H1 (cell line): Measurements from ENCODE around the gene TMEM235. TPM values are rescaled to one million over a fixed set of nuclear protein-coding genes. Genes with fewer than 3 reads are reported as not detected.

Experiments
- CTCF ChIA-PET: fragments of 300-600 bp; sonication (Branson Sonifier 250); formaldehyde crosslinking; loops from one replicate; lab custom pipeline; 2021; ENCODE audit not compliant: partially characterized antibody; lab: Charles Lee
- POLR2A ChIA-PET: fragments of 300-600 bp; sonication (Branson Sonifier 250); formaldehyde crosslinking; loops from one replicate; lab custom pipeline; 2021; ENCODE audit warnings: inconsistent platforms; ENCODE audit not compliant: partially characterized antibody; lab: Charles Lee
- DNase-seq, 2 experiments: peaks; one replicate each; pipeline versions ENCODE4 v3.0.0 to v3.0.0-alpha.2; 2010 to 2022; ENCODE audit warnings: low spot score in 2 of 2, low read depth in 1 of 2, mixed read lengths in 1 of 2
- FAIRE-seq: peaks from 2 replicates; lab custom pipeline; 2011; peaks lifted over from hg19 to GRCh38; lab: Jason Lieb, UNC
- H2AFZ ChIP-seq: 2 replicates; pipeline ENCODE4 v1.8.1; 2012; ENCODE audit warnings: low read length, inconsistent platforms
- H2AK5ac ChIP-seq: 2 replicates; pipeline ENCODE4 v1.6.1; 2013; ENCODE audit warnings: low read depth, low read length
- H2BK120ac ChIP-seq: replicated peaks from 2 replicates; pipeline ENCODE3; 2013; ENCODE audit warnings: low read depth, low read length, inconsistent platforms
- H2BK12ac ChIP-seq: 2 replicates; pipeline ENCODE4 v1.6.1; 2013; ENCODE audit warnings: low read depth, low read length
- H2BK15ac ChIP-seq: 2 replicates; pipeline ENCODE4 v1.6.1; 2013; ENCODE audit warnings: low read length
- H2BK20ac ChIP-seq: 2 replicates; pipeline ENCODE4 v1.6.1; 2013; ENCODE audit warnings: low read length
- H2BK5ac ChIP-seq: 2 replicates; pipeline ENCODE4 v1.6.1; 2013; ENCODE audit warnings: low read depth, low read length
- H3K14ac ChIP-seq: 2 replicates; pipeline ENCODE4 v1.6.1; 2013; ENCODE audit warnings: inconsistent platforms; ENCODE audit not compliant: insufficient read length
- H3K18ac ChIP-seq: 2 replicates; pipeline ENCODE4 v1.6.1; 2013; ENCODE audit warnings: low read length; ENCODE audit errors: extremely low read depth
- H3K23ac ChIP-seq: 2 replicates; pipeline ENCODE4 v1.6.1; 2013; ENCODE audit warnings: inconsistent platforms; ENCODE audit not compliant: insufficient read length
- H3K23me2 ChIP-seq: 2 replicates; pipeline ENCODE4 v1.6.1; 2013; ENCODE audit warnings: low read depth, low read length
- H3K27ac ChIP-seq: 2 replicates; pipeline ENCODE4 v1.6.1; 2011; ENCODE audit warnings: low read depth, low read length, inconsistent platforms
- H3K27me3 ChIP-seq, 4 experiments: replicated peaks in 1 of 4; 1 replicate in 1 of 4; 2 replicates in 3 of 4; pipeline versions ENCODE4 v1.6.1 to v1.8.1; 2011 to 2013; ENCODE audit warnings: low read length in 3 of 4, mild to moderate bottlenecking in 3 of 4, inconsistent platforms in 2 of 4, mixed read lengths in 2 of 4, moderate library complexity in 1 of 4; ENCODE audit not compliant: control insufficient read depth in 3 of 4, insufficient read depth in 3 of 4; ENCODE audit errors: extremely low read depth in 1 of 4
- H3K36me3 ChIP-seq, 4 experiments: 2 replicates each; pipeline versions ENCODE4 v1.6.1 to v1.8.1; 2011 to 2013; ENCODE audit warnings: mild to moderate bottlenecking in 4 of 4, low read length in 3 of 4, moderate library complexity in 2 of 4, control low read depth in 1 of 4, inconsistent platforms in 1 of 4; ENCODE audit not compliant: insufficient read depth in 4 of 4, control insufficient read depth in 2 of 4
- H3K4ac ChIP-seq: replicated peaks from 2 replicates; pipeline ENCODE3; 2013; ENCODE audit warnings: low read length, low read depth, mixed read lengths, inconsistent platforms; ENCODE audit not compliant: insufficient read length
- H3K4me1 ChIP-seq, 4 experiments: replicated peaks in 1 of 4; 1 replicate in 1 of 4; 2 replicates in 3 of 4; pipeline versions ENCODE4 v1.6.1 to v1.8.1; 2011 to 2013; ENCODE audit warnings: low read length in 3 of 4, inconsistent platforms in 2 of 4, mixed read lengths in 1 of 4; ENCODE audit not compliant: insufficient read depth in 4 of 4, control insufficient read depth in 3 of 4
- H3K4me2 ChIP-seq, 2 experiments: 2 replicates each; pipeline versions ENCODE4 v1.6.1 to v1.8.1; 2011 to 2013; ENCODE audit warnings: low read depth in 2 of 2, low read length in 2 of 2, control low read depth in 1 of 2, inconsistent platforms in 1 of 2, mild to moderate bottlenecking in 1 of 2; ENCODE audit not compliant: insufficient read depth in 1 of 2
- H3K4me3 ChIP-seq, 4 experiments: fragments of 200-600, 300-600 bp in 1 of 4; sonication (generic), shearing (Covaris generic), sonication (Bioruptor Twin) in 1 of 4; 2 replicates each; pipeline versions ENCODE4 v1.5.1 to v1.8.1; 2011 to 2016; ENCODE audit warnings: low read length in 4 of 4, low read depth in 3 of 4, control low read depth in 2 of 4, inconsistent platforms in 2 of 4, mild to moderate bottlenecking in 2 of 4, mixed read lengths in 1 of 4, moderate library complexity in 1 of 4; ENCODE audit not compliant: insufficient read depth in 2 of 4; ENCODE audit errors: extremely low read depth in 1 of 4
- H3K56ac ChIP-seq: replicated peaks from 2 replicates; pipeline ENCODE3; 2013; ENCODE audit warnings: low read depth, mild to moderate bottlenecking, mixed read lengths, low read length, inconsistent platforms; ENCODE audit not compliant: insufficient read length
- H3K79me1 ChIP-seq: 2 replicates; pipeline ENCODE4 v1.6.1; 2013; ENCODE audit warnings: low read depth, low read length, control low read depth
- H3K79me2 ChIP-seq, 2 experiments: 2 replicates each; pipeline versions ENCODE4 v1.6.1 to v1.8.1; 2012 to 2013; ENCODE audit warnings: low read length in 2 of 2, mild to moderate bottlenecking in 2 of 2, inconsistent platforms in 1 of 2; ENCODE audit not compliant: insufficient read depth in 2 of 2, control insufficient read depth in 1 of 2
- H3K9ac ChIP-seq, 4 experiments: replicated peaks in 1 of 4; 1 replicate in 1 of 4; 2 replicates in 3 of 4; pipeline versions ENCODE4 v1.6.1 to v1.8.1; 2011 to 2013; ENCODE audit warnings: low read depth in 3 of 4, low read length in 3 of 4, control low read depth in 2 of 4, mild to moderate bottlenecking in 2 of 4, moderate library complexity in 2 of 4, inconsistent platforms in 1 of 4; ENCODE audit errors: extremely low read depth in 1 of 4
- H3K9me3 ChIP-seq, 2 experiments: 2 replicates each; pipeline versions ENCODE4 v1.6.1 to v1.8.1; 2012 to 2013; ENCODE audit warnings: mild to moderate bottlenecking in 2 of 2, moderate library complexity in 2 of 2, control low read depth in 1 of 2, inconsistent platforms in 1 of 2, low read depth in 1 of 2, low read length in 1 of 2, mixed read lengths in 1 of 2; ENCODE audit not compliant: insufficient read depth in 2 of 2
- H4K20me1 ChIP-seq, 2 experiments: replicated peaks in 1 of 2; 2 replicates each; pipeline versions ENCODE3 to v1.8.1; 2011 to 2013; ENCODE audit warnings: inconsistent platforms in 2 of 2, low read length in 2 of 2, mild to moderate bottlenecking in 1 of 2; ENCODE audit not compliant: insufficient read depth in 2 of 2, control insufficient read depth in 1 of 2
- H4K5ac ChIP-seq: 2 replicates; pipeline ENCODE4 v1.6.1; 2013; ENCODE audit warnings: low read length, low read depth, mixed read lengths, inconsistent platforms; ENCODE audit not compliant: insufficient read length
- H4K8ac ChIP-seq: 2 replicates; pipeline ENCODE4 v1.8.0; 2013; ENCODE audit warnings: mild to moderate bottlenecking, moderate library complexity, low read length, inconsistent platforms; ENCODE audit not compliant: insufficient read depth; ENCODE audit errors: extremely low read depth
- H4K91ac ChIP-seq: replicated peaks from 2 replicates; pipeline ENCODE3; 2013; ENCODE audit warnings: low read length, mixed read lengths, inconsistent platforms; ENCODE audit not compliant: insufficient read length
- BACH1 ChIP-seq: IDR thresholded peaks from 2 replicates; pipeline ENCODE4 v1.6.1; 2012; ENCODE audit warnings: low read length, improper control_type of control experiment
- CBX5 ChIP-seq: fragments of 300-800, 300-1000 bp; sonication (generic); IDR thresholded peaks from 2 replicates; pipeline ENCODE4 v1.7.1; 2016; ENCODE audit warnings: antibody characterized with exemption, low read length, low read depth
- CEBPB ChIP-seq: IDR thresholded peaks from 2 replicates; pipeline ENCODE4 v1.6.1; 2012; ENCODE audit warnings: low read depth, low read length
- CTBP2 ChIP-seq: IDR thresholded peaks from 2 replicates; pipeline ENCODE4 v1.7.0; 2011; ENCODE audit warnings: borderline replicate concordance, mild to moderate bottlenecking, moderate library complexity, mixed read lengths, low read length; ENCODE audit not compliant: insufficient read depth, insufficient read length
- FOSL1 ChIP-seq: IDR thresholded peaks from 2 replicates; pipeline ENCODE4 v1.6.1; 2011; ENCODE audit warnings: mild to moderate bottlenecking, low read depth, low read length, moderate library complexity; ENCODE audit not compliant: insufficient read depth
- KDM1A ChIP-seq: fragments of 200-600, 300-600 bp; sonication (generic); IDR thresholded peaks from 2 replicates; pipeline ENCODE4 v1.7.1; 2016; ENCODE audit warnings: mild to moderate bottlenecking, low read length, borderline replicate concordance
- KDM5A ChIP-seq: fragments of 200-600 bp; IDR thresholded peaks from 2 replicates; pipeline ENCODE4 v1.7.1; 2012; ENCODE audit warnings: mild to moderate bottlenecking, low read length, inconsistent platforms, mixed read lengths
- MAX ChIP-seq: IDR thresholded peaks from 2 replicates; pipeline ENCODE4 v1.6.1; 2012; ENCODE audit warnings: inconsistent platforms
- PHF8 ChIP-seq: fragments of 200-600 bp; sonication (generic); conservative IDR thresholded peaks from 2 replicates; pipeline ENCODE4 v1.7.1; 2012; ENCODE audit warnings: low read depth, mild to moderate bottlenecking, inconsistent platforms, low read length, moderate library complexity
- POLR2A ChIP-seq, 2 experiments: IDR thresholded peaks; 1 replicate in 1 of 2; 2 replicates in 1 of 2; pipeline ENCODE4 v1.6.1; 2011; ENCODE audit warnings: low read depth in 2 of 2, low read length in 2 of 2, mild to moderate bottlenecking in 2 of 2; ENCODE audit errors: control extremely low read depth in 1 of 2
- POLR2AphosphoS5 ChIP-seq: IDR thresholded peaks from 2 replicates; pipeline ENCODE4 v1.6.1; 2011; ENCODE audit warnings: low read depth, low read length
- SRF ChIP-seq: IDR thresholded peaks from 2 replicates; pipeline ENCODE4 v1.6.1; 2011; ENCODE audit warnings: mild to moderate bottlenecking, low read depth, low read length, moderate library complexity
- WGBS, 2 experiments: shearing (Covaris generic) in 1 of 2; methylation state at CpG; one replicate each; pipeline versions ENCODE4 v1.1.6 to v1.1.7; 2013 to 2015; ENCODE audit warnings: low lambda C conversion rate in 2 of 2, mixed read lengths in 2 of 2, inconsistent platforms in 1 of 2, low coverage in 1 of 2, missing lambda C conversion rate in 1 of 2; ENCODE audit not compliant: insufficient replicate concordance in 2 of 2, insufficient coverage in 1 of 2, insufficient read length in 1 of 2; ENCODE audit errors: extremely low coverage in 1 of 2, missing lambda C conversion rate in 1 of 2; 5-methylcytosine and 5-hydroxymethylcytosine counted together
- polyA plus RNA-seq, 7 experiments: library from polyadenylated mRNA; depleted of rRNA in 3 of 7; stranded (reverse) in 5 of 7; unstranded in 2 of 7; fragments of >200 nt in 5 of 7; fragments of 200-250 nt in 2 of 7; gene quantifications; 1 replicate in 5 of 7; 2 replicates in 1 of 7; 4 replicates in 1 of 7; pipeline versions ENCODE4 v1.2.1 to v1.2.3, GENCODE V29; 2011 to 2013; ENCODE audit warnings: missing spikeins in 2 of 7, mixed read lengths in 2 of 7
- total RNA-seq: library from RNA; stranded (reverse); fragmentation: NEBNext Ultra II Directional; extraction: Animal tissue kit (Norgen Biotek cat#: 25700); gene quantifications from 2 replicates; pipeline ENCODE4 v1.2.1, GENCODE V29; 2021

TMEM235 gene
- total and polyA plus RNA-seq, 2 of the 8 experiments (the other 6 are each of a cell fraction or from before 2014, with no cell fraction given), result 0.05 to 0.15 TPM

- no peaks in the 10 kb centered on the region for H3K79me2 ChIP-seq
- H2BK20ac ChIP-seq, result 0 out of 2 replicates have a peak overlapping the region, but pooled peaks have one; percentile 72
- H3K79me1 ChIP-seq, result no peaks in the 10 kb centered on the region
- no peaks in the 10 kb centered on the region for H3K27me3 ChIP-seq
- peaks cover 4% of the 10 kb centered on the region; the same call in 1 of the 2 replicates for H3K23me2 ChIP-seq
- H2BK120ac ChIP-seq, result no peak overlapping the region
- H2BK12ac ChIP-seq, result peak overlapping the region; percentile 80; the same call in 1 of the 2 replicates
- peak overlapping the region; percentile 83 for H3K18ac ChIP-seq
- H3K14ac ChIP-seq, result no peak overlapping the region
- 75% methylated on average over 18 of the region's 23 CpGs; no CpG with 5 or more reads in 1 of the 2 experiments for WGBS, 2 experiments
- H4K5ac ChIP-seq, result no peak overlapping the region
- H2BK5ac ChIP-seq, result peak overlapping the region; percentile 56; the same call in 1 of the 2 replicates
- no peaks in the 10 kb centered on the region for H3K9me3 ChIP-seq
- no peaks in the 10 kb centered on the region for H3K36me3 ChIP-seq
- no peak overlapping the region for H3K23ac ChIP-seq
- H2AFZ ChIP-seq, result no peak overlapping the region
- CTCF ChIA-PET, result interaction anchor here (0.7 to 0.8 kb wide), 2 partner anchors 38 to 83 kb away, joined by 3 read pairs; no protein-coding TSS in a partner anchor
- H3K4me1 ChIP-seq, result peaks cover 0 to 25% (median 17%) of the 10 kb centered on the region in 4 experiments; a peak in 6 of 7 replicates
- DNase-seq, result no peak
- FAIRE-seq, result no peak
- H4K8ac ChIP-seq, result no peak overlapping the region
- H3K4me3 ChIP-seq, result no peak overlapping the region
- H2BK15ac ChIP-seq, result peak overlapping the region; percentile 75; the same call in 1 of the 2 replicates
- H3K27ac ChIP-seq, result no peak overlapping the region
- peak overlapping the region; percentile 88 for H4K91ac ChIP-seq
- H4K20me1 ChIP-seq, result peaks cover 0 to 2% of the 10 kb centered on the region in 2 experiments
- H3K4ac ChIP-seq, result peak overlapping the region; percentile 32
- H2AK5ac ChIP-seq, result peak overlapping the region; percentile 70; the same call in 1 of the 2 replicates
- no peak overlapping the region for H3K4me2 ChIP-seq
- H3K56ac ChIP-seq, result no peak overlapping the region
- POLR2A ChIA-PET, result interaction anchor here (1.8 kb wide), 1 partner anchor 11 kb away, joined by 6 read pairs; no protein-coding TSS in a partner anchor
- H3K9ac ChIP-seq, result no peak overlapping the region
- TF ChIP-seq BACH1, result no peak
- no peak for TF ChIP-seq CBX5
- no peak for TF ChIP-seq FOSL1
- TF ChIP-seq KDM5A, result no peak
- no peak for TF ChIP-seq CTBP2
- TF ChIP-seq POLR2AphosphoS5, result no peak
- no peak for TF ChIP-seq PHF8
- TF ChIP-seq SRF, result no peak
- no peak for TF ChIP-seq CEBPB
- TF ChIP-seq MAX, result no peak
- no peak for TF ChIP-seq POLR2A (IDR thresholded peaks at IDR 0.05; ENCODE audit: control extremely low read depth in 1 of 2, low read depth in 2 of 2, low read length in 2 of 2)
- no peak for TF ChIP-seq KDM1A
Measured at GRCh38 chr17:78258323-78259191, 27.1 kb downstream of the TMEM235 start.
